RPMI8226 (cell line): Measurements from ENCODE around the gene FAM83E.
A peak's percentile ranks its signal among the peaks of the same experiment; 100 is the strongest.

ENCODE experiments used
- DNase-seq: peaks from one replicate; pipeline ENCODE4 v3.0.0-alpha.2; 2015

FAM83E gene

GRCh38 chr19:48627865-48628314 lies 13.0 kb upstream of the FAM83E start:
- DNase-seq, result no peak

GRCh38 chr19:48627201-48627864 lies 12.5 kb upstream of the FAM83E start:
- no peak for DNase-seq

- no peak for DNase-seq
Observed at GRCh38 chr19:48625891-48626327, 11.0 kb upstream of the FAM83E start.

GRCh38 chr19:48624791-48625723 lies 10.2 kb upstream of the FAM83E start:
- no peak for DNase-seq

- peak; percentile 79 for DNase-seq
Observed at GRCh38 chr19:48624067-48624594, 9.3 kb upstream of the FAM83E start.

- DNase-seq, result no peak
Observed at GRCh38 chr19:48623556-48624066, 8.7 kb upstream of the FAM83E start.

- DNase-seq, result no peak
Observed at GRCh38 chr19:48619692-48620585, 5.1 kb upstream of the FAM83E start.

- peak; percentile 96 for DNase-seq
Observed at GRCh38 chr19:48618916-48619691, 4.2 kb upstream of the FAM83E start, which contains the start of the genes RPL18 and SPHK2. TSS of gene RPL18 (minus strand) at chr19:48619178. CDS start at chr19:48619143, 35 bp downstream. TSS of gene SPHK2 (plus strand) at chr19:48619506. CDS start at chr19:48620515, 1,009 bp downstream.

- no peak for DNase-seq
Observed at GRCh38 chr19:48618278-48618915, 3.5 kb upstream of the FAM83E start.

- no peak for DNase-seq
Observed at GRCh38 chr19:48617146-48617937, 2.5 kb upstream of the FAM83E start.

GRCh38 chr19:48616491-48617056 lies 1.7 kb upstream of the FAM83E start:
- no peak for DNase-seq

- no peak for DNase-seq
Observed at GRCh38 chr19:48616041-48616436, 1.2 kb upstream of the FAM83E start.

- DNase-seq, result no peak
Observed at GRCh38 chr19:48615231-48616040, 560 bp upstream of the FAM83E start.

- DNase-seq, result no peak
Observed at GRCh38 chr19:48613852-48614435, 932 bp downstream of the FAM83E start.

- DNase-seq, result no peak
Observed at GRCh38 chr19:48613024-48613851, 1.6 kb downstream of the FAM83E start.

GRCh38 chr19:48611872-48612271 lies 3.0 kb downstream of the FAM83E start:
- DNase-seq, result no peak

- no peak for DNase-seq
Observed at GRCh38 chr19:48609571-48610108, 5.2 kb downstream of the FAM83E start.
